HG03565 (cell line): ENCODE data around the gene CENPP.
"Not testable (repeated sequence)": the region's sequence is repeated elsewhere in the genome, so short reads cannot be mapped to it uniquely, and the experiment has no call there.

Experiments used
- ATAC-seq: cut with Tn5 transposase; IDR thresholded peaks from one replicate; pipeline ENCODE4 v1.9.1; 2021; ENCODE audit warnings: mild to moderate bottlenecking, moderate library complexity; ENCODE audit not compliant: unreplicated experiment

The CENPP gene

GRCh38 chr9:92589923-92590322 lies 264.2 kb downstream of the CENPP start:
- ATAC-seq: no peak

GRCh38 chr9:92590377-92590776 lies 264.6 kb downstream of the CENPP start:
- no peak for ATAC-seq

GRCh38 chr9:92592537-92592936 lies 266.8 kb downstream of the CENPP start:
- no peak for ATAC-seq

- no peak for ATAC-seq
These were observed 267.5 kb downstream of the CENPP start for GRCh38 chr9:92592946-92593861.

GRCh38 chr9:92595075-92595474 lies 269.3 kb downstream of the CENPP start:
- ATAC-seq: not testable (repeated sequence)

GRCh38 chr9:92595930-92596329 lies 270.2 kb downstream of the CENPP start:
- ATAC-seq: no peak

GRCh38 chr9:92598382-92598781 lies 272.6 kb downstream of the CENPP start:
- ATAC-seq: no peak

GRCh38 chr9:92599938-92600461 lies 274.2 kb downstream of the CENPP start:
- ATAC-seq: no peak

GRCh38 chr9:92600462-92601261 lies 274.9 kb downstream of the CENPP start:
- no peak for ATAC-seq

GRCh38 chr9:92601451-92601850 lies 275.7 kb downstream of the CENPP start:
- ATAC-seq: no peak

- ATAC-seq: no peak
These were observed 276.7 kb downstream of the CENPP start for GRCh38 chr9:92602413-92602812.

- no peak for ATAC-seq
These were observed 277.3 kb downstream of the CENPP start for GRCh38 chr9:92603100-92603499.

- no peak for ATAC-seq
These were observed 278.2 kb downstream of the CENPP start for GRCh38 chr9:92603990-92604389.

GRCh38 chr9:92605224-92605623 lies 279.5 kb downstream of the CENPP start:
- no peak for ATAC-seq

GRCh38 chr9:92607088-92607487 lies 281.3 kb downstream of the CENPP start:
- ATAC-seq: no peak

- no peak for ATAC-seq
These were observed 282.0 kb downstream of the CENPP start for GRCh38 chr9:92607773-92608172.

GRCh38 chr9:92608241-92608908 lies 282.6 kb downstream of the CENPP start:
- ATAC-seq: no peak

- no peak for ATAC-seq
These were observed 283.2 kb downstream of the CENPP start for GRCh38 chr9:92608909-92609445.

- ATAC-seq: no peak
These were observed 285.0 kb downstream of the CENPP start for GRCh38 chr9:92610470-92611420.
